Adipocyte (in vitro differentiated cells): ENCODE results near the gene SLC52A1.
"Not testable (repeated sequence)": the region's sequence is repeated elsewhere in the genome, so short reads cannot be mapped to it uniquely, and the experiment has no call there.

Source experiments
- DNase-seq: peaks from one replicate; pipeline ENCODE4 v3.0.0-alpha.2; 2015; ENCODE audit warnings: low read depth
- H3K27me3 ChIP-seq: replicated peaks from 2 replicates; pipeline ENCODE4 v1.7.0; 2013; ENCODE audit warnings: mild to moderate bottlenecking, low read length, moderate library complexity; ENCODE audit not compliant: control insufficient read depth, insufficient read depth
- H3K36me3 ChIP-seq: 2 replicates; pipeline ENCODE4 v1.7.0; 2013; ENCODE audit warnings: low read length, mild to moderate bottlenecking, moderate library complexity; ENCODE audit not compliant: control insufficient read depth, insufficient read depth, severe bottlenecking
- H3K4me1 ChIP-seq: 2 replicates; pipeline ENCODE4 v1.7.0; 2013; ENCODE audit warnings: mild to moderate bottlenecking, low read length, moderate library complexity; ENCODE audit not compliant: control insufficient read depth, insufficient read depth
- H3K4me3 ChIP-seq: 2 replicates; pipeline ENCODE4 v1.7.0; 2013; ENCODE audit warnings: mild to moderate bottlenecking, low read length, moderate library complexity
- H3K9ac ChIP-seq: 2 replicates; pipeline ENCODE4 v1.7.0; 2013; ENCODE audit warnings: mild to moderate bottlenecking, low read length, moderate library complexity
- H3K9me3 ChIP-seq: 2 replicates; pipeline ENCODE4 v1.7.0; 2013; ENCODE audit warnings: mild to moderate bottlenecking, low read length, moderate library complexity; ENCODE audit not compliant: control insufficient read depth

SLC52A1 gene

DNA sequence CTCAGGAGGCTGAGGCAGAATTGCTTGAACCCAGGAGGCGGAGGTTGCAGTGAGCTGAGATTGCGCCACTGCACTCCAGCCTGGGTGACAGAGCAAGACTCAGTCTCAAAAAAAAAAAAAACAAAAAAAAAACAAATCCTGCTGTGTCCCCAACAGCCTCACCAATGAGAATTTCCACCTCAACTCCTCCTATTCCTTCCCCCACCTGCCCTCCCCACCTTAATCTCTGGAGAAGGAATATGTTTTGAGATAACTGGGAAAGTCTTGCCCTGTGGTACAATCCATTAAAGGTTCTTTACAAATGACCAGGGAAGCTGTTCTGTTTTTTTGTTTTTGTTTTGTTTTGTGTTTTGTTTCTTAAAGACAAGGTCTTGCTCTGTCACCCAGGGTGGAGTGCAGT lies 5.1 kb downstream of the SLC52A1 start:
- peaks cover 17% of the 10 kb centered on the region for H3K27me3 ChIP-seq
- peaks cover 14% of the 10 kb centered on the region for H3K4me1 ChIP-seq
- H3K9me3 ChIP-seq, H3K4me3 ChIP-seq, H3K36me3 ChIP-seq, DNase-seq, H3K9ac ChIP-seq: not testable (repeated sequence)

DNA sequence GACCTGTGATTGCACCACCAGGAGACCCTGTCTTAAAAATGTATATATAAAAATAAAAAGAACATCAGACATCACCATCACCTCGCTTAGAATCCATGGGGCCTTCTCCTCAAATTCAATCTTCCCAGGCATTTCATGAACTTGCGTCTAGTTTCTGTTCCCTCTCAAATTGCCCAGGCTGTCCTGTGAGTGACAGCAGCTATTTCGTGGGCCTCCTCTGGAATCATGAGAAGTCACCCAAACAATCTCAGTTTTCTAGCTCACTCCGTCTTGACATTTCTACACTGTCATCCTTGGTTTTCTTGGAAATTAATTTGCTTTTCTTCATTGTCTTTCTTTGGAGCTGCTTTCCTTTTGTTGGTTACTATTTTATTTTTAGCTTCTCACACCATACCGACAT lies 7.3 kb downstream of the SLC52A1 start:
- Histone ChIP-seq H3K36me3 (peaks cover 9% of the 10 kb centered on the region), H3K4me1 (peaks cover 15% of the 10 kb centered on the region), H3K4me3 (no peak overlapping the region), H3K9me3 (no peaks in the 10 kb centered on the region), H3K9ac (no peak overlapping the region), H3K27me3 (no peaks in the 10 kb centered on the region)
- DNase-seq = no peak

GRCh38 chr17:5027299-5027698 lies 7.9 kb downstream of the SLC52A1 start:
- no peaks in the 10 kb centered on the region for H3K27me3 ChIP-seq
- no peak overlapping the region for H3K4me3 ChIP-seq
- H3K9ac ChIP-seq = no peak overlapping the region
- H3K4me1 ChIP-seq = peaks cover 15% of the 10 kb centered on the region
- no peaks in the 10 kb centered on the region for H3K9me3 ChIP-seq
- DNase-seq = no peak
- peaks cover 14% of the 10 kb centered on the region for H3K36me3 ChIP-seq

- Histone ChIP-seq H3K9me3 (no peaks in the 10 kb centered on the region), H3K4me1 (peaks cover 12% of the 10 kb centered on the region), H3K36me3 (peaks cover 40% of the 10 kb centered on the region), H3K9ac (no peak overlapping the region), H3K4me3 (no peak overlapping the region), H3K27me3 (no peaks in the 10 kb centered on the region)
- DNase-seq = no peak
Measured at GRCh38 chr17:5024604-5025003, 10.6 kb downstream of the SLC52A1 start.

DNA sequence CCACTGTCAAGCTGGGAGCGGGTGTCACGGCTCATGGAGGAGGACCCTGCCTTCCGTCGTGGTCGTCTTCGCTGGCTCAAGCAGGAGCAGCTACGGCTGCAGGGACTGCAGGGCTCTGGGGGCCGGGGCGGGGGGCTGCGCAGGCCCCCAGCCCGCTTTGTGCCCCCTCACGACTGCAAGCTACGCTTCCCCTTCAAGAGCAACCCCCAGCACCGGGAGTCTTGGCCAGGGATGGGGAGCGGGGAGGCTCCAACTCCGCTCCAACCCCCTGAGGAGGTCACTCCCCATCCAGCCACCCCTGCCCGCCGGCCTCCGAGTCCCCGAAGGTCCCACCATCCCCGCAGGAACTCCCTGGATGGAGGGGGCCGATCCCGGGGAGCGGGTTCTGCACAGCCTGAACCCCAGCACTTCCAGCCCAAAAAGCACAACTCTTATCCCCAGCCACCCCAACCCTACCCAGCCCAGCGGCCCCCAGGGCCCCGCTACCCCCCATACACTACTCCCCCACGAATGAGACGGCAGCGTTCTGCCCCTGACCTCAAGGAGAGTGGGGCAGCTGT lies 11.6 kb downstream of the SLC52A1 start:
- Histone ChIP-seq H3K9me3 (no peaks in the 10 kb centered on the region), H3K4me3 (no peak overlapping the region), H3K27me3 (no peaks in the 10 kb centered on the region), H3K9ac (no peak overlapping the region), H3K36me3 (peaks cover 47% of the 10 kb centered on the region), H3K4me1 (peaks cover 12% of the 10 kb centered on the region)
- no peak for DNase-seq

- Histone ChIP-seq H3K4me1 (peaks cover 12% of the 10 kb centered on the region), H3K27me3 (no peaks in the 10 kb centered on the region), H3K36me3 (peaks cover 57% of the 10 kb centered on the region), H3K9ac (no peak overlapping the region), H3K9me3 (no peaks in the 10 kb centered on the region), H3K4me3 (no peak overlapping the region)
- DNase-seq = no peak
Measured at GRCh38 chr17:5022171-5022711, 13.0 kb downstream of the SLC52A1 start.

DNA sequence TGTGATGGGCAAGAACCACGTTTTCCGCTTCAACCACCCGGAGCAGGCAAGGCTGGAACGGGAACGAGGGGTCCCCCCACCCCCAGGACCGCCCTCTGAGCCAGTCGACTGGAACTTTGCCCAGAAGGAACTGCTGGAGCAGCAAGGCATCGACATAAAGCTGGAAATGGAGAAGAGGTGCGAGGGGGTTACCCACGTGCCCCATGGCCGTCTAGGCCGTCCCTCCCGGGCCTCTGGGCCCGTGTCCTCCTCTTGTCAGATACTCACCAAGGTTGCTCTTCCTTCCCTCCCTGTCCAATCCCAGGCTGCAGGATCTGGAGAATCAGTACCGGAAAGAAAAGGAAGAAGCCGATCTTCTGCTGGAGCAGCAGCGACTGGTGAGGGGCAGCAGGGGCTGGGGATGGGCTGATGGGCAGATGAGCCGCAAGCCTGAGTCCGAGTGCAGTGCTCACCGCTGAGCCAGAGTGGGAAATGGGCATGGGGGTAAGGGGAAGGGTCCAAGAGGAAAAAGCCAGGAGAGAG lies 14.7 kb downstream of the SLC52A1 start:
- no peaks in the 10 kb centered on the region for H3K27me3 ChIP-seq
- DNase-seq = no peak
- peaks cover 3% of the 10 kb centered on the region for H3K4me1 ChIP-seq
- H3K36me3 ChIP-seq = peaks cover 66% of the 10 kb centered on the region
- H3K4me3 ChIP-seq = no peak overlapping the region
- H3K9ac ChIP-seq = no peak overlapping the region
- H3K9me3 ChIP-seq = no peaks in the 10 kb centered on the region

- H3K9me3 ChIP-seq = no peaks in the 10 kb centered on the region
- DNase-seq = no peak
- H3K27me3 ChIP-seq = no peaks in the 10 kb centered on the region
- H3K4me3 ChIP-seq = no peak overlapping the region
- no peaks in the 10 kb centered on the region for H3K4me1 ChIP-seq
- peaks cover 74% of the 10 kb centered on the region for H3K36me3 ChIP-seq
- H3K9ac ChIP-seq = no peak overlapping the region
Measured at GRCh38 chr17:5019475-5019956, 15.7 kb downstream of the SLC52A1 start.

GRCh38 chr17:5014357-5014756 lies 20.9 kb downstream of the SLC52A1 start:
- Histone ChIP-seq H3K4me1 (no peaks in the 10 kb centered on the region), H3K9me3 (no peaks in the 10 kb centered on the region), H3K9ac (no peak overlapping the region), H3K27me3 (no peaks in the 10 kb centered on the region), H3K36me3 (peaks cover 71% of the 10 kb centered on the region), H3K4me3 (no peak overlapping the region)
- DNase-seq = no peak

DNA sequence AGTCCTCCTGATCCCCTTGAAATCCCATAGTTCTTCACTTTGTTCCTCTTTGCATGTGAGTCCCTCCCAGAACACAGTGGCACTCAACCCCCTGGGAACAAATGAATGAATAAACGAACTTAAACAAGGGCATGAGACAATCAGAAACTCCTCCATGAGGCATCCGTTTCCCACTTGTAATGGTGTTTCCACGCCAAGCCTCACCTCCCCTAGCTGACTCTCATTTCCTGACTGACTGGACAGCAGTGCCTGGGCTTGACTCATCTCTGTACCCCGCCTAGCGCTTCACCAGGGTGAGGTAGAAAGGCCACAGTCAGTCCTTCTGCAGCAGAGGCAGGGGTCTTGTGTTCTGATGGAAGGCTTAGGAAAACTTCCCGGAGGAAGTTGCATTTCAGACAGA lies 23.3 kb downstream of the SLC52A1 start:
- Histone ChIP-seq H3K4me3 (no peak overlapping the region), H3K27me3 (no peaks in the 10 kb centered on the region), H3K9ac (no peak overlapping the region), H3K4me1 (no peaks in the 10 kb centered on the region), H3K9me3 (no peaks in the 10 kb centered on the region), H3K36me3 (peaks cover 77% of the 10 kb centered on the region)
- peak; percentile 8 for DNase-seq

- Histone ChIP-seq H3K4me3 (no peak overlapping the region), H3K9me3 (no peaks in the 10 kb centered on the region), H3K9ac (no peak overlapping the region), H3K27me3 (no peaks in the 10 kb centered on the region), H3K36me3 (peaks cover 65% of the 10 kb centered on the region), H3K4me1 (peaks cover 25% of the 10 kb centered on the region)
- no peak for DNase-seq
Measured at GRCh38 chr17:5003214-5003867, 31.9 kb downstream of the SLC52A1 start.
